A549 (cell line): ENCODE data around the gene TMEM91. TPM values are rescaled to one million over a fixed set of nuclear protein-coding genes. Genes with fewer than 3 reads are reported as not detected.
A peak's percentile ranks its signal among the peaks of the same experiment; 100 is the strongest.

Experiments used
- ATAC-seq, 2 experiments: fragments of 200-7000 bp in 1 of 2; fragments of >200 bp in 1 of 2; cut with Nextera tagmentation in 1 of 2; cut with Tn5 transposase in 1 of 2; 3 replicates each; pipeline versions ENCODE4 v1.8.0 to v1.9.1; 2018 to 2020; ENCODE audit warnings: mild to moderate bottlenecking in 1 of 2, moderate library complexity in 1 of 2
- CTCF ChIA-PET: fragments of 300-600 bp; sonication (Branson Sonifier 250); formaldehyde crosslinking; extraction: SDS; loops from one replicate; lab custom pipeline; 2021; ENCODE audit warnings: antibody characterized with exemption, inconsistent platforms; lab: Yijun Ruan, JAX
- POLR2A ChIA-PET: fragments of 350-600 bp; formaldehyde crosslinking; extraction: SDS; loops from one replicate; lab custom pipeline; 2021; ENCODE audit warnings: antibody characterized with exemption, inconsistent platforms; lab: Yijun Ruan, JAX
- DNase-seq, 2 experiments: peaks; one replicate each; pipeline versions ENCODE4 v3.0.0 to v3.0.0-alpha.2; 2011 to 2016; ENCODE audit warnings: low read depth in 1 of 2, low spot score in 1 of 2
- FAIRE-seq: peaks from 2 replicates; lab custom pipeline; 2011; peaks lifted over from hg19 to GRCh38; lab: Jason Lieb, UNC
- H3K27ac ChIP-seq, 2 experiments: fragments of >200 bp; sonication (Bioruptor Twin); formaldehyde crosslinking; 3 replicates each; pipeline ENCODE4 v1.5.1; 2016 to 2017
- H3K4me1 ChIP-seq: fragments of >200 bp; sonication (Bioruptor Twin); formaldehyde crosslinking; 3 replicates; pipeline ENCODE4 v1.6.1; 2016
- H3K4me2 ChIP-seq: fragments of >200 bp; sonication (Bioruptor Twin); formaldehyde crosslinking; 3 replicates; pipeline ENCODE4 v1.6.1; 2016
- H3K4me3 ChIP-seq: fragments of >200 bp; sonication (Bioruptor Twin); formaldehyde crosslinking; 3 replicates; pipeline ENCODE4 v1.5.1; 2016
- H3K9me3 ChIP-seq: fragments of >200 bp; sonication (Bioruptor Twin); formaldehyde crosslinking; 3 replicates; pipeline ENCODE4 v1.6.1; 2016
- ATOH8 ChIP-seq: fragments of 250-450 bp; sonication (Bioruptor Pico); IDR thresholded peaks from 2 replicates; pipeline ENCODE4 v1.5.0; 2020; ENCODE audit warnings: low read depth, mild to moderate bottlenecking, moderate library complexity
- CBX8 ChIP-seq: fragments of 200-600 bp; sonication (generic); IDR thresholded peaks from 2 replicates; pipeline ENCODE4 v1.6.1; 2016
- CHD4 ChIP-seq: fragments of 200-600 bp; sonication (generic); IDR thresholded peaks from 2 replicates; pipeline ENCODE4 v1.6.1; 2016; ENCODE audit warnings: antibody characterized with exemption, mild to moderate bottlenecking, borderline replicate concordance
- CTCF ChIP-seq: fragments of >200 bp; sonication (Bioruptor Twin); formaldehyde crosslinking; IDR thresholded peaks from 3 replicates; pipeline ENCODE4 v1.5.1; 2016
- E2F6 ChIP-seq: IDR thresholded peaks from 2 replicates; pipeline ENCODE4 v1.6.1; 2012; ENCODE audit warnings: low read depth, borderline replicate concordance
- EHF ChIP-seq: fragments of 250-450 bp; sonication (Bioruptor Pico); IDR thresholded peaks from 2 replicates; pipeline ENCODE4 v1.5.0; 2020; ENCODE audit warnings: mild to moderate bottlenecking
- EHMT2 ChIP-seq: fragments of 200-600 bp; sonication (generic); IDR thresholded peaks from 2 replicates; pipeline ENCODE4 v1.6.1; 2016; ENCODE audit warnings: antibody characterized with exemption, low read depth, mild to moderate bottlenecking, moderate library complexity
- FOSB ChIP-seq: fragments of 250-450 bp; sonication (Bioruptor Pico); IDR thresholded peaks from 2 replicates; pipeline ENCODE4 v1.5.0; 2020; ENCODE audit warnings: mild to moderate bottlenecking, moderate library complexity
- GATA3 ChIP-seq: IDR thresholded peaks from 2 replicates; pipeline ENCODE4 v1.6.1; 2012; ENCODE audit warnings: borderline replicate concordance
- HDAC2 ChIP-seq: fragments of 200-600 bp; sonication (generic); IDR thresholded peaks from 2 replicates; pipeline ENCODE4 v1.6.1; 2016
- HOXB5 ChIP-seq: fragments of 250-450 bp; sonication (Bioruptor Pico); IDR thresholded peaks from 2 replicates; pipeline ENCODE4 v1.5.0; 2020; ENCODE audit warnings: mild to moderate bottlenecking, moderate library complexity
- MAFK ChIP-seq: fragments of 450-650 bp; IDR thresholded peaks from 2 replicates; pipeline ENCODE4 v1.6.1; 2014; ENCODE audit not compliant: partially characterized antibody
- MYC ChIP-seq: IDR thresholded peaks from 2 replicates; pipeline ENCODE4 v1.6.1; 2012; ENCODE audit warnings: mild to moderate bottlenecking, inconsistent platforms, low read length, improper control_type of control experiment, borderline replicate concordance
- PHF8 ChIP-seq: fragments of 200-600 bp; sonication (generic); IDR thresholded peaks from 2 replicates; pipeline ENCODE4 v1.6.1; 2016; ENCODE audit warnings: low read depth, mild to moderate bottlenecking, antibody characterized with exemption, moderate library complexity, borderline replicate concordance
- RCOR1 ChIP-seq: fragments of 150-350 bp; IDR thresholded peaks from 2 replicates; pipeline ENCODE4 v1.6.1; 2014; ENCODE audit warnings: antibody characterized with exemption, low read length, low read depth
- RNF2 ChIP-seq: fragments of 200-600 bp; sonication (generic); IDR thresholded peaks from 2 replicates; pipeline ENCODE4 v1.6.1; 2016; ENCODE audit warnings: low read depth, mild to moderate bottlenecking, antibody characterized with exemption, moderate library complexity, borderline replicate concordance
- SREBF2 ChIP-seq: fragments of 450-650 bp; IDR thresholded peaks from 2 replicates; pipeline ENCODE4 v1.6.1; 2014; ENCODE audit warnings: mild to moderate bottlenecking, moderate library complexity
- TFCP2L1 ChIP-seq: fragments of 250-450 bp; sonication (Bioruptor Pico); IDR thresholded peaks from 2 replicates; pipeline ENCODE4 v1.5.0; 2021; ENCODE audit warnings: mild to moderate bottlenecking
- ZC3H11A ChIP-seq: fragments of 450-650 bp; IDR thresholded peaks from 2 replicates; pipeline ENCODE4 v1.6.1; 2014; ENCODE audit warnings: antibody characterized with exemption, mild to moderate bottlenecking
- ZNF302 ChIP-seq: fragments of 250-450 bp; sonication (Bioruptor Pico); IDR thresholded peaks from 2 replicates; pipeline ENCODE4 v1.9.0; 2021; ENCODE audit warnings: inconsistent platforms, mild to moderate bottlenecking, moderate library complexity
- ZSCAN20 ChIP-seq: fragments of 250-450 bp; sonication (Bioruptor Pico); IDR thresholded peaks from 2 replicates; pipeline ENCODE4 v1.8.0; 2022; ENCODE audit warnings: mild to moderate bottlenecking, moderate library complexity
- WGBS: methylation state at CpG from one replicate; pipeline ENCODE4 v1.1.6; 2017; ENCODE audit errors: missing lambda C conversion rate; 5-methylcytosine and 5-hydroxymethylcytosine counted together
- polyA plus RNA-seq, 4 experiments: library from polyadenylated mRNA; depleted of rRNA in 3 of 4; stranded (reverse); fragments of >200 nt; fragmentation: RNase III in 1 of 4; extraction: RNeasy Plus Mini Kit Qiagen cat#74134 plus additional on column Dnase treatment in 1 of 4; gene quantifications; 2 replicates in 3 of 4; 3 replicates in 1 of 4; pipeline ENCODE4 v1.2.3, GENCODE V29; 2011 to 2017
- TF ChIP-seq, protein P1 (sequence below): IDR thresholded peaks from 2 replicates; pipeline ENCODE4 v1.6.1; 2012
- TF ChIP-seq, protein P2 (sequence below): IDR thresholded peaks from 2 replicates; pipeline ENCODE4 v1.6.1; 2012
- TF ChIP-seq, protein P3 (sequence below): fragments of 150-350 bp; IDR thresholded peaks from 2 replicates; pipeline ENCODE4 v1.6.1; 2014; ENCODE audit warnings: low read depth, mild to moderate bottlenecking, low read length
- TF ChIP-seq, protein P4 (sequence below): fragments of 250-450 bp; sonication (Bioruptor Pico); IDR thresholded peaks from 2 replicates; pipeline ENCODE4 v1.5.0; 2021; ENCODE audit warnings: mild to moderate bottlenecking, moderate library complexity, borderline replicate concordance
- TF ChIP-seq, protein P5 (sequence below): fragments of >200 bp; sonication (Bioruptor Twin); formaldehyde crosslinking; IDR thresholded peaks from 3 replicates; pipeline ENCODE4 v1.6.1; 2016

TMEM91 gene
- polyA plus RNA-seq, 2 of the 4 experiments (the other 2 are of a cell fraction), result 4.0 to 5.2 TPM

GRCh38 chr19:41426116-41426841 is 49.9 kb downstream of the TMEM91 start:
- CTCF ChIA-PET, result interaction anchor here (0.9 to 8.1 kb wide), 9 partner anchors 9 to 144 kb away, joined by 3 to 52 read pairs (median 6); partner anchors contain the start of gene DMAC2
- Histone ChIP-seq H3K9me3 (no peaks in the 10 kb centered on the region), H3K27ac (no peak overlapping the region), H3K4me3 (no peak overlapping the region), H3K4me2 (no peak overlapping the region), H3K4me1 (no peaks in the 10 kb centered on the region)
- POLR2A ChIA-PET, result interaction anchor here (1.9 kb wide), 1 partner anchor 13 kb away, joined by 8 read pairs; the partner anchor contains the start of gene DMAC2
- DNase-seq (no peak), ATAC-seq (no peak; a peak in 1 of 6 replicates), FAIRE-seq (no peak)
- WGBS, result 93% methylated on average over 36 of the region's 36 CpGs
- TF ChIP-seq TFCP2L1 (CRISPR knock-in tag) (no peak), EHMT2 (no peak), MAFK (no peak), SREBF2 (no peak), RNF2 (no peak), HDAC2 (no peak), GATA3 (no peak), FOSB (no peak), PHF8 (no peak), EHF (CRISPR knock-in tag) (no peak), E2F6 (no peak), ZC3H11A (no peak), RCOR1 (no peak)
- TF ChIP-seq, protein P1, sequence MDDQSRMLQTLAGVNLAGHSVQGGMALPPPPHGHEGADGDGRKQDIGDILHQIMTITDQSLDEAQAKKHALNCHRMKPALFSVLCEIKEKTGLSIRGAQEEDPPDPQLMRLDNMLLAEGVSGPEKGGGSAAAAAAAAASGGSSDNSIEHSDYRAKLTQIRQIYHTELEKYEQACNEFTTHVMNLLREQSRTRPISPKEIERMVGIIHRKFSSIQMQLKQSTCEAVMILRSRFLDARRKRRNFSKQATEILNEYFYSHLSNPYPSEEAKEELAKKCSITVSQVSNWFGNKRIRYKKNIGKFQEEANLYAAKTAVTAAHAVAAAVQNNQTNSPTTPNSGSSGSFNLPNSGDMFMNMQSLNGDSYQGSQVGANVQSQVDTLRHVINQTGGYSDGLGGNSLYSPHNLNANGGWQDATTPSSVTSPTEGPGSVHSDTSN, result no peak
- TF ChIP-seq, protein P2, sequence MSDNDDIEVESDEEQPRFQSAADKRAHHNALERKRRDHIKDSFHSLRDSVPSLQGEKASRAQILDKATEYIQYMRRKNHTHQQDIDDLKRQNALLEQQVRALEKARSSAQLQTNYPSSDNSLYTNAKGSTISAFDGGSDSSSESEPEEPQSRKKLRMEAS, result no peak
- TF ChIP-seq, all 56 proteins: peak for 0

GRCh38 chr19:41426952-41427646 is 50.8 kb downstream of the TMEM91 start, which contains the start of gene B3GNT8:
B3GNT8 (minus strand) TSS chr19:41427374; CDS start chr19:41426778, 596 bp downstream.
- Histone ChIP-seq H3K4me1 (no peaks in the 10 kb centered on the region), H3K27ac (no peak within 1 kb of the TSS), H3K4me3 (no peak within 1 kb of the TSS), H3K9me3 (no peaks in the 10 kb centered on the region), H3K4me2 (no peak within 1 kb of the TSS)
- WGBS, result 83% methylated on average over 13 of the region's 19 CpGs
- no peak for FAIRE-seq
- peak; percentile 7 to 10; a peak in 3 of 6 replicates for ATAC-seq
- ChIA-PET CTCF (interaction anchor here (0.6 to 8.1 kb wide), 10 partner anchors 8 to 146 kb away, joined by 3 to 52 read pairs (median 4); partner anchors contain the start of genes DMAC2 and ERICH4), POLR2A (interaction anchor here (1.9 kb wide), 1 partner anchor 12 kb away, joined by 8 read pairs; the partner anchor contains the start of gene DMAC2)
- no peak for DNase-seq
- no peak for TF ChIP-seq MYC
- no peak for TF ChIP-seq GATA3
- TF ChIP-seq, protein P3, sequence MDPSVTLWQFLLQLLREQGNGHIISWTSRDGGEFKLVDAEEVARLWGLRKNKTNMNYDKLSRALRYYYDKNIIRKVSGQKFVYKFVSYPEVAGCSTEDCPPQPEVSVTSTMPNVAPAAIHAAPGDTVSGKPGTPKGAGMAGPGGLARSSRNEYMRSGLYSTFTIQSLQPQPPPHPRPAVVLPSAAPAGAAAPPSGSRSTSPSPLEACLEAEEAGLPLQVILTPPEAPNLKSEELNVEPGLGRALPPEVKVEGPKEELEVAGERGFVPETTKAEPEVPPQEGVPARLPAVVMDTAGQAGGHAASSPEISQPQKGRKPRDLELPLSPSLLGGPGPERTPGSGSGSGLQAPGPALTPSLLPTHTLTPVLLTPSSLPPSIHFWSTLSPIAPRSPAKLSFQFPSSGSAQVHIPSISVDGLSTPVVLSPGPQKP, result no peak
- TF ChIP-seq ATOH8 (CRISPR knock-in tag), result no peak
- TF ChIP-seq, protein P4, sequence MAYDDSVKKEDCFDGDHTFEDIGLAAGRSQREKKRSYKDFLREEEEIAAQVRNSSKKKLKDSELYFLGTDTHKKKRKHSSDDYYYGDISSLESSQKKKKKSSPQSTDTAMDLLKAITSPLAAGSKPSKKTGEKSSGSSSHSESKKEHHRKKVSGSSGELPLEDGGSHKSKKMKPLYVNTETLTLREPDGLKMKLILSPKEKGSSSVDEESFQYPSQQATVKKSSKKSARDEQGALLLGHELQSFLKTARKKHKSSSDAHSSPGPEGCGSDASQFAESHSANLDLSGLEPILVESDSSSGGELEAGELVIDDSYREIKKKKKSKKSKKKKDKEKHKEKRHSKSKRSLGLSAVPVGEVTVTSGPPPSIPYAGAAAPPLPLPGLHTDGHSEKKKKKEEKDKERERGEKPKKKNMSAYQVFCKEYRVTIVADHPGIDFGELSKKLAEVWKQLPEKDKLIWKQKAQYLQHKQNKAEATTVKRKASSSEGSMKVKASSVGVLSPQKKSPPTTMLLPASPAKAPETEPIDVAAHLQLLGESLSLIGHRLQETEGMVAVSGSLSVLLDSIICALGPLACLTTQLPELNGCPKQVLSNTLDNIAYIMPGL (CRISPR knock-in tag), result no peak
- TF ChIP-seq ZNF302 (CRISPR knock-in tag), result no peak
- TF ChIP-seq CHD4, result no peak
- TF ChIP-seq ZSCAN20 (CRISPR knock-in tag), result no peak
- TF ChIP-seq, protein P5, sequence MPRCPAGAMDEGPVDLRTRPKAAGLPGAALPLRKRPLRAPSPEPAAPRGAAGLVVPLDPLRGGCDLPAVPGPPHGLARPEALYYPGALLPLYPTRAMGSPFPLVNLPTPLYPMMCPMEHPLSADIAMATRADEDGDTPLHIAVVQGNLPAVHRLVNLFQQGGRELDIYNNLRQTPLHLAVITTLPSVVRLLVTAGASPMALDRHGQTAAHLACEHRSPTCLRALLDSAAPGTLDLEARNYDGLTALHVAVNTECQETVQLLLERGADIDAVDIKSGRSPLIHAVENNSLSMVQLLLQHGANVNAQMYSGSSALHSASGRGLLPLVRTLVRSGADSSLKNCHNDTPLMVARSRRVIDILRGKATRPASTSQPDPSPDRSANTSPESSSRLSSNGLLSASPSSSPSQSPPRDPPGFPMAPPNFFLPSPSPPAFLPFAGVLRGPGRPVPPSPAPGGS, result no peak
- no peak for TF ChIP-seq CTCF
- no peak for TF ChIP-seq CBX8
- TF ChIP-seq HOXB5 (CRISPR knock-in tag), result no peak
